ENCODE data around the gene DGKH. TPM values are rescaled to one million over a fixed set of nuclear protein-coding genes. Genes with fewer than 3 reads are reported as not detected.

The DGKH gene
- total RNA-seq, 4 donors from 2014 or later: 18.6 to 32.5 (median 19.6) TPM

DNA sequence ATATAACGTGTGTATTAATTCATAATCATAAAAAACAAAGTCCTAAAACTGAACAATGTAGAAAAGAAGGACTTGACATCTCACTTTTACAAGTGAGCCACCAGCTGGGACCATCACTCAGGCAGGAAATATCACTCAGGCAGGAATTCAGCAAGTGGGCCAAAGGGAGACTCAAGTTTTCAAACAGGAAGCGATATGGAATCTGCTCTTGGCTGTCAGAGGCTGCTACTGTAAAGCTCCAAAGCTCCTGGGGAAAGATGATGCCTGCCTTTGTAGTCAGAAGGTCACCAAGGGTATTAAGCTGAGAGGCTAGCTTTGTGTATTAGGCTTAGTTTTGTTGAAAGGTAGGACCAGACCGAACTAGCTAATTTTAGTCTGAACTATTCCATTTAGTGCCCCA is 218.0 kb downstream of the DGKH start:
- no peak for ATAC-seq
- H3K27ac ChIP-seq: no peak overlapping the region
- WGBS, 2 donors (ENCODE audit: low coverage in 1 of 2): 18 to 27% methylated on average over 3 of the region's 3 CpGs
- no peak overlapping the region for H3K4me3 ChIP-seq
- H3K9me3 ChIP-seq: no peaks in the 10 kb centered on the region
- H3K27me3 ChIP-seq: no peaks in the 10 kb centered on the region
- TF ChIP-seq EP300 (IDR thresholded peaks at IDR 0.05): no peak
- TF ChIP-seq, protein P1, sequence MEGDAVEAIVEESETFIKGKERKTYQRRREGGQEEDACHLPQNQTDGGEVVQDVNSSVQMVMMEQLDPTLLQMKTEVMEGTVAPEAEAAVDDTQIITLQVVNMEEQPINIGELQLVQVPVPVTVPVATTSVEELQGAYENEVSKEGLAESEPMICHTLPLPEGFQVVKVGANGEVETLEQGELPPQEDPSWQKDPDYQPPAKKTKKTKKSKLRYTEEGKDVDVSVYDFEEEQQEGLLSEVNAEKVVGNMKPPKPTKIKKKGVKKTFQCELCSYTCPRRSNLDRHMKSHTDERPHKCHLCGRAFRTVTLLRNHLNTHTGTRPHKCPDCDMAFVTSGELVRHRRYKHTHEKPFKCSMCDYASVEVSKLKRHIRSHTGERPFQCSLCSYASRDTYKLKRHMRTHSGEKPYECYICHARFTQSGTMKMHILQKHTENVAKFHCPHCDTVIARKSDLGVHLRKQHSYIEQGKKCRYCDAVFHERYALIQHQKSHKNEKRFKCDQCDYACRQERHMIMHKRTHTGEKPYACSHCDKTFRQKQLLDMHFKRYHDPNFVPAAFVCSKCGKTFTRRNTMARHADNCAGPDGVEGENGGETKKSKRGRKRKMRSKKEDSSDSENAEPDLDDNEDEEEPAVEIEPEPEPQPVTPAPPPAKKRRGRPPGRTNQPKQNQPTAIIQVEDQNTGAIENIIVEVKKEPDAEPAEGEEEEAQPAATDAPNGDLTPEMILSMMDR (IDR thresholded peaks at IDR 0.05): no peak
- TF ChIP-seq POLR2AphosphoS5 (IDR thresholded peaks at IDR 0.05): no peak
- no peak for TF ChIP-seq POLR2A (IDR thresholded peaks at IDR 0.05)
- no peaks in the 10 kb centered on the region for H3K36me3 ChIP-seq
- peaks cover 0 to 8% (median 0%) of the 10 kb centered on the region in 3 donors for H3K4me1 ChIP-seq

GRCh38 chr13:42270160-42270856 is 221.9 kb downstream of the DGKH start:
- H3K27ac ChIP-seq: no peak overlapping the region
- H3K9me3 ChIP-seq: no peaks in the 10 kb centered on the region
- 89 to 91% methylated on average over 5 of the region's 6 CpGs for WGBS, 2 donors (ENCODE audit: low coverage in 1 of 2)
- no peak for ATAC-seq
- TF ChIP-seq, protein P1 (IDR thresholded peaks at IDR 0.05): no peak
- TF ChIP-seq EP300 (IDR thresholded peaks at IDR 0.05): no peak
- no peaks in the 10 kb centered on the region for H3K27me3 ChIP-seq
- no peak overlapping the region for H3K4me3 ChIP-seq
- peaks cover 0 to 31% (median 5%) of the 10 kb centered on the region in 3 donors for H3K4me1 ChIP-seq
- no peaks in the 10 kb centered on the region for H3K36me3 ChIP-seq

DNA sequence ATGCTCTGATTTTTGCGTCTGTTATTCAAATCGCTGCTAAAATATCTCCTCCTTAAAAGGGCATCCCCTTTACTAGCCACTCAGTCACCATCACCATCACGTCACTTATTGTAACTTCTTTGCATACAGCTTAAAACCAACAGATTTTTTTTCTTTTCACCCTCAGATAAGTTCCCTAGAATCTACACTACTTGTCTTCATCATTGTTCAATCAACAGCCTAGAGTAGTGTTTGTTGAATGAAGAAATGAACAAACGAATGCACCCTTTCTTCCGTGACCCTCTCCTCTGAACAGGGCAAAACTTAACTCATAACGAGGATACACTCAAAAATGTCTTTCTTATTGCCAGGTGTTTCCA is 222.4 kb downstream of the DGKH start:
- ATAC-seq: no peak
- WGBS, 2 donors (ENCODE audit: low coverage in 1 of 2): 78 to 80% methylated on average over 3 to 6 of the region's 6 CpGs
- Histone ChIP-seq H3K27me3 (no peaks in the 10 kb centered on the region), H3K36me3 (no peaks in the 10 kb centered on the region), H3K4me3 (peak overlapping the region; percentile 89 to 94), H3K4me1 (peaks cover 0 to 37% (median 5%) of the 10 kb centered on the region in 3 donors), H3K9me3 (no peaks in the 10 kb centered on the region), H3K27ac (peak overlapping the region in 3 of 4 donors; percentile 91 to 94 (median 93))
- TF ChIP-seq, protein P1 (IDR thresholded peaks at IDR 0.05): no peak
- TF ChIP-seq EP300 (IDR thresholded peaks at IDR 0.05): no peak
- TF ChIP-seq POLR2AphosphoS5 (IDR thresholded peaks at IDR 0.05): no peak
- TF ChIP-seq POLR2A (IDR thresholded peaks at IDR 0.05): no peak

DNA sequence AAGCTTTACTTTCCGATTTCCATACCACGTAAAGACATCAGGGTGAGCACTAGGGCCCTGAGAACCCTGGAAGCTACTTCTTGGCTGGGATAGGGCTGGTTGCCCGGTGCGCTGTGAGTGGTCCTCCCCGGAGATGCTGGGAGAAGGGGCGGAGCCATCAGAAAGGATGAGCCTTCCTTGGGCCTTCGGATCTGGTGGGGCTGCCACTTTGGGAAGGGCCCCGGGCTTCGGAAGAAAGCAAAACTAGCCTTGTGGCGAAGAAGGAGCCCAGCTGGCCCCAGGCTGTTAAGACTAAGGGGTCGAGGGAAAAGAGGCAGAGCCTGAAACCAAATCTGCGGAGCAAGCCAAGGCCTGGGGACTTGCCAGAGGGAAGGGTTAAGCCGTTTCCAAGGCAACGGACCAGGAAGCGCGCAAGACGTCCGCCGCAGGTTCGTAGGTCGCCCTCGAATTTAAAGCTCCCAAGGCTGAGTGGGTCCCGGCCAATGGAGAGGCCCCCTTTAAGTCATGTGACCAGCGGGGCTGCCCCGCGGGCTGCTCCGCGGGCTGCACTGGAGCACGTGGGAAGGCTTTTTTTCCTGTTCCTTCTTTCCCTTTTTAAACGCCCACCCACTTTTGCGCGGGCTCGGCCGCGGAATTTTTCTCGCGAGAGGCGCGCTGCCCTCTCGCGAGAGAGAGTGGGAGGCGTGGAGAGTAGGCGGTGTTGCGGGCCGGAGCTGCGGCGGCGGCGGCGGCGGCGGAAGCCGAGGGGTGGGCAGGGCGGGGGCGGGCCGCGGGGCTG is 223.1 kb downstream of the DGKH start:
- TF ChIP-seq POLR2A (IDR thresholded peaks at IDR 0.05): peak in 1 of 2 donors; percentile 16
- TF ChIP-seq, protein P1 (IDR thresholded peaks at IDR 0.05): no peak
- ATAC-seq: peak; percentile 97
- H3K4me1 ChIP-seq: peaks cover 0 to 43% (median 5%) of the 10 kb centered on the region in 3 donors
- H3K4me3 ChIP-seq: peak overlapping the region; percentile 89 to 94
- H3K36me3 ChIP-seq: no peaks in the 10 kb centered on the region
- 13 to 50% methylated on average over 2 to 5 of the region's 57 CpGs for WGBS, 2 donors (ENCODE audit: low coverage in 1 of 2)
- H3K9me3 ChIP-seq: no peaks in the 10 kb centered on the region
- peak overlapping the region; percentile 78 to 94 (median 92) for H3K27ac ChIP-seq
- H3K27me3 ChIP-seq: no peaks in the 10 kb centered on the region

Measured in gastroesophageal sphincter (tissue), 4 donors.